SK-N-SH (cell line): ENCODE results near the gene GLYATL1. TPM values are rescaled to one million over a fixed set of nuclear protein-coding genes. Genes with fewer than 3 reads are reported as not detected.

ENCODE experiments used
- CTCF ChIA-PET: fragments of 300-600, 350-600 bp; formaldehyde crosslinking; extraction: SDS; loops from one replicate; lab custom pipeline; 2021; lab: Yijun Ruan, JAX
- POLR2A ChIA-PET: fragments of 350-600 bp; sonication (Branson Sonifier 250); formaldehyde crosslinking; extraction: SDS; loops from one replicate; lab custom pipeline; 2020; ENCODE audit warnings: antibody characterized with exemption, inconsistent platforms; lab: Yijun Ruan, JAX
- DNase-seq: peaks from one replicate; pipeline ENCODE4 v3.0.0; 2012
- H2AFZ ChIP-seq: fragments of 200-600 bp; sonication (generic); 2 replicates; pipeline ENCODE4 v1.8.1; 2016; ENCODE audit warnings: antibody characterized with exemption, mild to moderate bottlenecking, low read depth
- H3F3A ChIP-seq: fragments of 200-600 bp; sonication (generic); replicated peaks from 2 replicates; pipeline ENCODE3; 2016; ENCODE audit warnings: antibody characterized with exemption, mild to moderate bottlenecking; ENCODE audit not compliant: insufficient read depth
- H3K27ac ChIP-seq, 2 experiments: fragments of 200-500 bp in 1 of 2; fragments of 200-600 bp in 1 of 2; sonication (Bioruptor generic) in 1 of 2; sonication (generic), shearing (Covaris generic) in 1 of 2; 2 replicates each; pipeline versions ENCODE4 v1.5.1 to v1.6.1; 2014 to 2016; ENCODE audit warnings: low read depth in 2 of 2, inconsistent platforms in 1 of 2, low read length in 1 of 2, mild to moderate bottlenecking in 1 of 2, mixed read lengths in 1 of 2
- H3K27me3 ChIP-seq: fragments of 200-600 bp; sonication (generic), shearing (Covaris generic); 2 replicates; pipeline ENCODE4 v1.6.1; 2016; ENCODE audit warnings: mixed run types; ENCODE audit not compliant: insufficient read depth
- H3K36me3 ChIP-seq, 2 experiments: fragments of 200-500 bp in 1 of 2; fragments of 200-600 bp in 1 of 2; sonication (Bioruptor generic) in 1 of 2; sonication (generic) in 1 of 2; replicated peaks in 1 of 2; 2 replicates each; pipeline versions ENCODE3 to v1.5.1; 2014 to 2016; ENCODE audit warnings: low read length in 1 of 2, mild to moderate bottlenecking in 1 of 2; ENCODE audit not compliant: insufficient read depth in 2 of 2, control insufficient read depth in 1 of 2
- H3K4me1 ChIP-seq, 2 experiments: fragments of 200-500 bp in 1 of 2; fragments of 200-600 bp in 1 of 2; sonication (Bioruptor generic) in 1 of 2; sonication (generic), shearing (Covaris generic) in 1 of 2; 2 replicates each; pipeline versions ENCODE4 v1.5.1 to v1.6.1; 2014 to 2016; ENCODE audit warnings: low read depth in 1 of 2, low read length in 1 of 2, mixed run types in 1 of 2; ENCODE audit not compliant: insufficient read depth in 2 of 2, control insufficient read depth in 1 of 2
- H3K4me2 ChIP-seq: fragments of 200-600 bp; sonication (generic), shearing (Covaris generic); 2 replicates; pipeline ENCODE4 v1.6.1; 2017; ENCODE audit warnings: mixed run types
- H3K4me3 ChIP-seq, 2 experiments: fragments of 200-500 bp in 1 of 2; fragments of 200-600 bp in 1 of 2; sonication (Bioruptor generic) in 1 of 2; sonication (generic), shearing (Covaris generic) in 1 of 2; 2 replicates each; pipeline versions ENCODE4 v1.5.1 to v1.8.1; 2014 to 2016; ENCODE audit warnings: low read depth in 2 of 2, inconsistent platforms in 1 of 2, low read length in 1 of 2, mild to moderate bottlenecking in 1 of 2, mixed read lengths in 1 of 2, moderate library complexity in 1 of 2
- H3K79me2 ChIP-seq: fragments of 200-600 bp; sonication (generic); 2 replicates; pipeline ENCODE4 v1.8.1; 2017; ENCODE audit warnings: mild to moderate bottlenecking; ENCODE audit not compliant: insufficient read depth
- H3K9ac ChIP-seq: fragments of 200-600 bp; sonication (generic); 2 replicates; pipeline ENCODE4 v1.6.1; 2017; ENCODE audit warnings: mixed run types
- H3K9me2 ChIP-seq: fragments of 200-600 bp; sonication (generic); 2 replicates; pipeline ENCODE4 v1.6.1; 2017; ENCODE audit warnings: mixed run types
- H3K9me3 ChIP-seq: fragments of 200-600 bp; sonication (generic); 2 replicates; pipeline ENCODE4 v1.6.1; 2017; ENCODE audit warnings: mixed run types, mild to moderate bottlenecking, moderate library complexity
- H4K20me1 ChIP-seq: fragments of 200-600 bp; sonication (generic); 2 replicates; pipeline ENCODE4 v1.6.1; 2017; ENCODE audit warnings: mild to moderate bottlenecking, mixed run types; ENCODE audit not compliant: insufficient read depth
- CHD2 ChIP-seq: fragments of 150-350 bp; IDR thresholded peaks from 2 replicates; pipeline ENCODE4 v1.6.1; 2018; ENCODE audit warnings: low read length; ENCODE audit not compliant: partially characterized antibody
- ELF1 ChIP-seq: IDR thresholded peaks from 2 replicates; pipeline ENCODE4 v1.4.0; 2012
- FOSL2 ChIP-seq: IDR thresholded peaks from 2 replicates; pipeline ENCODE4 v1.4.0; 2012; ENCODE audit warnings: low read depth, mild to moderate bottlenecking, moderate library complexity, borderline replicate concordance
- FOXJ3 ChIP-seq: sonication (generic); formaldehyde crosslinking; IDR thresholded peaks from 2 replicates; pipeline ENCODE4 v1.5.1; 2020; ENCODE audit warnings: mild to moderate bottlenecking, missing genetic modification reagents
- FOXM1 ChIP-seq: IDR thresholded peaks from 2 replicates; pipeline ENCODE4 v1.4.0; 2012; ENCODE audit warnings: low read depth, mild to moderate bottlenecking
- GATA2 ChIP-seq: sonication (generic); formaldehyde crosslinking; IDR thresholded peaks from 2 replicates; pipeline ENCODE4 v1.5.0; 2020; ENCODE audit warnings: mild to moderate bottlenecking, missing genetic modification reagents
- MAX ChIP-seq: IDR thresholded peaks from 2 replicates; pipeline ENCODE4 v1.4.0; 2012; ENCODE audit warnings: low read depth
- MXI1 ChIP-seq: IDR thresholded peaks from 2 replicates; pipeline ENCODE4 v1.6.1; 2012; ENCODE audit warnings: mild to moderate bottlenecking, low read depth, low read length, improper control_type of control experiment
- NFIC ChIP-seq: IDR thresholded peaks from 2 replicates; pipeline ENCODE4 v1.4.0; 2012; ENCODE audit warnings: borderline replicate concordance
- NRF1 ChIP-seq: IDR thresholded peaks from 2 replicates; pipeline ENCODE4 v1.6.1; 2012; ENCODE audit warnings: low read depth, mild to moderate bottlenecking, low read length
- REST ChIP-seq: IDR thresholded peaks from 2 replicates; pipeline ENCODE4 v1.6.1; 2012; ENCODE audit warnings: mild to moderate bottlenecking, low read depth, low read length, moderate library complexity
- RFX5 ChIP-seq: IDR thresholded peaks from 2 replicates; pipeline ENCODE4 v1.6.1; 2012; ENCODE audit warnings: mild to moderate bottlenecking, improper control_type of control experiment, low read length
- RXRA ChIP-seq: IDR thresholded peaks from 2 replicates; pipeline ENCODE4 v1.4.0; 2012; ENCODE audit warnings: low read depth, mild to moderate bottlenecking, borderline replicate concordance
- SMC3 ChIP-seq: IDR thresholded peaks from 2 replicates; pipeline ENCODE4 v1.6.1; 2012; ENCODE audit warnings: low read depth, low read length, improper control_type of control experiment
- TCF12 ChIP-seq: IDR thresholded peaks from 2 replicates; pipeline ENCODE4 v1.4.0; 2012
- TEAD4 ChIP-seq: IDR thresholded peaks from 2 replicates; pipeline ENCODE4 v1.4.0; 2012; ENCODE audit warnings: mild to moderate bottlenecking, borderline replicate concordance; ENCODE audit not compliant: insufficient read depth
- USF2 ChIP-seq: fragments of 150-350 bp; IDR thresholded peaks from 2 replicates; pipeline ENCODE4 v1.6.1; 2017; ENCODE audit warnings: antibody characterized with exemption, low read length, low read depth, borderline replicate concordance
- YY1 ChIP-seq: IDR thresholded peaks from 2 replicates; pipeline ENCODE4 v1.4.0; 2012; ENCODE audit warnings: low read depth, mild to moderate bottlenecking
- WGBS: methylation state at CpG from one replicate; pipeline ENCODE4 v1.1.6; 2017; ENCODE audit warnings: low lambda C conversion rate; 5-methylcytosine and 5-hydroxymethylcytosine counted together
- polyA plus RNA-seq, 3 experiments: library from polyadenylated mRNA; depleted of rRNA; stranded (reverse); fragments of >200 nt; gene quantifications; 2 replicates each; pipeline ENCODE4 v1.2.3, GENCODE V29; 2012
- TF ChIP-seq, protein P1 (sequence below): IDR thresholded peaks from 2 replicates; pipeline ENCODE4 v1.4.0; 2012; ENCODE audit warnings: low read depth, borderline replicate concordance
- TF ChIP-seq, protein P2 (sequence below): fragments of 150-350 bp; IDR thresholded peaks from 2 replicates; pipeline ENCODE4 v1.6.1; 2016; ENCODE audit warnings: mild to moderate bottlenecking, low read depth, low read length

Gene GLYATL1
- polyA plus RNA-seq, 1 of the 3 experiments (the other 2 are of a cell fraction): 0.21 TPM

- H3K27ac ChIP-seq: no peak overlapping the region
- no peak overlapping the region for H3K4me2 ChIP-seq
- H3K9me2 ChIP-seq: no peaks in the 10 kb centered on the region
- ChIA-PET CTCF (interaction anchor here (1.0 kb wide), 1 partner anchor 193 kb away, joined by 3 read pairs; no protein-coding TSS in a partner anchor), POLR2A (no interaction called here)
- H3K79me2 ChIP-seq: no peaks in the 10 kb centered on the region
- H3K9ac ChIP-seq: no peak overlapping the region
- no peaks in the 10 kb centered on the region; a peak in 1 of 4 replicates for H3K4me1 ChIP-seq
- no peak for DNase-seq
- H4K20me1 ChIP-seq: no peaks in the 10 kb centered on the region
- H3K36me3 ChIP-seq: no peaks in the 10 kb centered on the region
- no peaks in the 10 kb centered on the region for H3F3A ChIP-seq
- H3K9me3 ChIP-seq: no peaks in the 10 kb centered on the region
- no peak overlapping the region for H3K4me3 ChIP-seq
- H3K27me3 ChIP-seq: peaks cover 36% of the 10 kb centered on the region; the same call in 1 of the 2 replicates
- no peak overlapping the region for H2AFZ ChIP-seq
- TF ChIP-seq FOXJ3 (CRISPR knock-in tag) (no peak), MXI1 (no peak)
- 4% methylated on average over 6 of the region's 6 CpGs for WGBS
Measured at GRCh38 chr11:58965246-58965985, 26.1 kb downstream of the GLYATL1 start.

DNA sequence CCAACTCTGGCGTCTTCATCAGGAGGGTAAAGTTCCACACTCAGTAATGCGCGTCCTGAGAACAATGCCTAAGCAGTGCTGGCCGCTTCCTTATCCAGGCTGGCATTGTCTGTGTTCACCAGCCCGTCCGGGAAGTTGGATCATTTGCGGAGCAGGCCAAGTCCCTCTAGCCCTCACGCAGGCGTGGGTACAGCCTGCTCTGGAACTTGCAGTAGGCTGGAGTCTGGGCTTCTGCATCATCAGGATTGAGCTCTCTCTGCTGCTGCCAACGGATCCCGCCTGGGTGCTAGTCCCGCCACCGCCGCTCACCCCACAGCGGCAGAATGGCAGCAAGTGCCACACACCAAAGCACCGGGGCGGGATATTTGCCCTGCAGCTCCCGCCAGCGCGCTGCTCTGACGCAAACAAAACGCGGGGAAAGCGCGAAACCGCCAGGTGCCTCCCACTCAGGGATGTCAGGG, 29.0 kb downstream of the GLYATL1 start:
- TF ChIP-seq NFIC (no peak), FOXM1 (no peak), RXRA (no peak), YY1 (no peak), FOSL2 (no peak), ELF1 (no peak), USF2 (no peak), TCF12 (no peak), CHD2 (no peak), SMC3 (no peak), FOXJ3 (CRISPR knock-in tag) (no peak), NRF1 (no peak), REST (no peak), MAX (no peak), GATA2 (no peak), RFX5 (no peak), TEAD4 (no peak)
- TF ChIP-seq, protein P1, sequence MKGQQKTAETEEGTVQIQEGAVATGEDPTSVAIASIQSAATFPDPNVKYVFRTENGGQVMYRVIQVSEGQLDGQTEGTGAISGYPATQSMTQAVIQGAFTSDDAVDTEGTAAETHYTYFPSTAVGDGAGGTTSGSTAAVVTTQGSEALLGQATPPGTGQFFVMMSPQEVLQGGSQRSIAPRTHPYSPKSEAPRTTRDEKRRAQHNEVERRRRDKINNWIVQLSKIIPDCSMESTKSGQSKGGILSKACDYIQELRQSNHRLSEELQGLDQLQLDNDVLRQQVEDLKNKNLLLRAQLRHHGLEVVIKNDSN: no peak
- TF ChIP-seq, protein P2, sequence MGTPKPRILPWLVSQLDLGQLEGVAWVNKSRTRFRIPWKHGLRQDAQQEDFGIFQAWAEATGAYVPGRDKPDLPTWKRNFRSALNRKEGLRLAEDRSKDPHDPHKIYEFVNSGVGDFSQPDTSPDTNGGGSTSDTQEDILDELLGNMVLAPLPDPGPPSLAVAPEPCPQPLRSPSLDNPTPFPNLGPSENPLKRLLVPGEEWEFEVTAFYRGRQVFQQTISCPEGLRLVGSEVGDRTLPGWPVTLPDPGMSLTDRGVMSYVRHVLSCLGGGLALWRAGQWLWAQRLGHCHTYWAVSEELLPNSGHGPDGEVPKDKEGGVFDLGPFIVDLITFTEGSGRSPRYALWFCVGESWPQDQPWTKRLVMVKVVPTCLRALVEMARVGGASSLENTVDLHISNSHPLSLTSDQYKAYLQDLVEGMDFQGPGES: no peak
- TF ChIP-seq, all 33 proteins: peak for 0
- H3K9me3 ChIP-seq: no peaks in the 10 kb centered on the region
- peaks cover 27% of the 10 kb centered on the region; the same call in 1 of the 2 replicates for H3K27me3 ChIP-seq
- no peaks in the 10 kb centered on the region for H3K9me2 ChIP-seq
- no peaks in the 10 kb centered on the region for H3K79me2 ChIP-seq
- no peak overlapping the region for H3K27ac ChIP-seq
- H3F3A ChIP-seq: no peaks in the 10 kb centered on the region
- H3K4me3 ChIP-seq: no peak overlapping the region; a peak in 2 of 4 replicates
- 9% methylated on average over 24 of the region's 26 CpGs for WGBS
- POLR2A ChIA-PET: no interaction called here
- H4K20me1 ChIP-seq: no peaks in the 10 kb centered on the region
- DNase-seq: no peak
- H3K36me3 ChIP-seq: no peaks in the 10 kb centered on the region
- CTCF ChIA-PET: no interaction called here
- H2AFZ ChIP-seq: no peak overlapping the region
- H3K9ac ChIP-seq: no peak overlapping the region
- H3K4me2 ChIP-seq: no peak overlapping the region
- H3K4me1 ChIP-seq: no peaks in the 10 kb centered on the region; a peak in 1 of 4 replicates
